ENCODE measurements around the gene MRPL40. TPM values are rescaled to one million over a fixed set of nuclear protein-coding genes. Genes with fewer than 3 reads are reported as not detected.
A peak's percentile ranks its signal among the peaks of the same experiment; 100 is the strongest.

The MRPL40 gene
- total and polyA plus RNA-seq, 2 experiments from 2014 or later: 25.9 to 57.6 TPM

GRCh38 chr22:19446603-19447329 lies 14.4 kb downstream of the MRPL40 start:
- Histone ChIP-seq H3K9me3 (ENCODE audit: low read depth) (no peaks in the 10 kb centered on the region), H3K4me1 (ENCODE audit: insufficient read depth) (peaks cover 20% of the 10 kb centered on the region), H3K4me3 (peak overlapping the region; percentile 62), H2AFZ (peak overlapping the region; percentile 69), H3K79me2 (peaks cover 50% of the 10 kb centered on the region), H3K27ac (peak overlapping the region; percentile 92), H3K36me3 (replicated peaks; ENCODE audit: insufficient read depth, low read depth) (no peaks in the 10 kb centered on the region), H3K4me2 (peak overlapping the region; percentile 93), H3K9me2 (replicated peaks; ENCODE audit: insufficient read depth) (no peaks in the 10 kb centered on the region), H4K20me1 (ENCODE audit: insufficient read depth, poor library complexity, severe bottlenecking) (no peaks in the 10 kb centered on the region), H3K27me3 (no peaks in the 10 kb centered on the region)
- no peak for TF ChIP-seq EZH2 (IDR thresholded peaks at IDR 0.05; ENCODE audit: borderline replicate concordance)
- no peak for TF ChIP-seq EZH2phosphoT487 (IDR thresholded peaks at IDR 0.05; ENCODE audit: low read depth, severe bottlenecking, unreplicated experiment)
- TF ChIP-seq CTCF (IDR thresholded peaks at IDR 0.05; ENCODE audit: poor library complexity): no peak
- DNase-seq (ENCODE audit: low spot score): no peak
- 28% methylated on average over 22 of the region's 22 CpGs for WGBS (ENCODE audit: low lambda C conversion rate, missing lambda C conversion rate)

- peak within 1 kb of the TSS; percentile 83 for H2AFZ ChIP-seq
- no peaks in the 10 kb centered on the region for H3K9me3 ChIP-seq (ENCODE audit: low read depth)
- TF ChIP-seq EZH2phosphoT487 (IDR thresholded peaks at IDR 0.05; ENCODE audit: low read depth, severe bottlenecking, unreplicated experiment) (no peak), EZH2 (IDR thresholded peaks at IDR 0.05; ENCODE audit: borderline replicate concordance) (no peak), CTCF (IDR thresholded peaks at IDR 0.05; ENCODE audit: poor library complexity) (no peak)
- H3K27ac ChIP-seq: peak within 1 kb of the TSS; percentile 92
- WGBS (ENCODE audit: low lambda C conversion rate, missing lambda C conversion rate): under 1% methylated on average over 62 of the region's 92 CpGs
- H3K4me3 ChIP-seq: peak within 1 kb of the TSS; percentile 62
- H3K36me3 ChIP-seq (replicated peaks; ENCODE audit: insufficient read depth, low read depth): no peaks in the 10 kb centered on the region
- H3K79me2 ChIP-seq: peaks cover 44% of the 10 kb centered on the region
- H3K4me2 ChIP-seq: peak within 1 kb of the TSS; percentile 93
- no peaks in the 10 kb centered on the region for H3K9me2 ChIP-seq (replicated peaks; ENCODE audit: insufficient read depth)
- no peaks in the 10 kb centered on the region for H3K27me3 ChIP-seq
- no peaks in the 10 kb centered on the region for H4K20me1 ChIP-seq (ENCODE audit: insufficient read depth, poor library complexity, severe bottlenecking)
- H3K4me1 ChIP-seq (ENCODE audit: insufficient read depth): peaks cover 20% of the 10 kb centered on the region
- peak; percentile 94 for DNase-seq (ENCODE audit: low spot score)
Measured at GRCh38 chr22:19447330-19448075, 15.2 kb downstream of the MRPL40 start, which contains the start of gene C22orf39. Gene C22orf39, minus strand, starts transcription at chr22:19447711. Its CDS starts 23 bp downstream, at chr22:19447688.

GRCh38 chr22:19448076-19448607 lies 15.8 kb downstream of the MRPL40 start:
- Histone ChIP-seq H3K4me3 (peak overlapping the region; percentile 54), H3K4me1 (ENCODE audit: insufficient read depth) (peaks cover 20% of the 10 kb centered on the region), H3K79me2 (peaks cover 39% of the 10 kb centered on the region), H3K27ac (peak overlapping the region; percentile 92), H3K36me3 (replicated peaks; ENCODE audit: insufficient read depth, low read depth) (no peaks in the 10 kb centered on the region), H3K9me3 (ENCODE audit: low read depth) (no peaks in the 10 kb centered on the region), H2AFZ (peak overlapping the region; percentile 83), H3K4me2 (peak overlapping the region; percentile 80), H4K20me1 (ENCODE audit: insufficient read depth, poor library complexity, severe bottlenecking) (no peaks in the 10 kb centered on the region), H3K9me2 (replicated peaks; ENCODE audit: insufficient read depth) (no peaks in the 10 kb centered on the region), H3K27me3 (no peaks in the 10 kb centered on the region)
- TF ChIP-seq EZH2phosphoT487 (IDR thresholded peaks at IDR 0.05; ENCODE audit: low read depth, severe bottlenecking, unreplicated experiment) (no peak), EZH2 (IDR thresholded peaks at IDR 0.05; ENCODE audit: borderline replicate concordance) (no peak)
- 23% methylated on average over 14 of the region's 14 CpGs for WGBS (ENCODE audit: low lambda C conversion rate, missing lambda C conversion rate)
- peak; percentile 72 for DNase-seq (ENCODE audit: low spot score)
